ENCODE results near the gene COPS8.

Gene COPS8

DNA sequence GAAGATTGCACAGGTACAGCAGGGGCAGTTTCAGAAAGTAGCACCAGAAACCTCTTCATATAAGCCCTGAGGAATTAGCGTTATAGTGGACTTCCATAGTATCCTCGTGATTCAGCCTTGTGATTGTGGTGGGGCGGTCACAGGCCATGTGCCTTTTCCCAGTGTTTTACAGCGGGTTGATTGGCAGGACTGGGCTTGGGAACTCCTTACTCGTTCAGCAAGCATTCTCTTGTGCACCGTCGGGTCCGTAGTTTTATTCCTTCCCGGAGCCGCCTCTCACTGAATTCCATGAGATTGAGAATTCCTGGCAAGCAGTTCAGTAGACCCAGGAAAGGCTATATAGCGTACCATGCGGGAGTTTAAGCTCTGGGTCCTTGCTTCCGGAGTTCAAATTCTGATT, 5.2 kb downstream of the COPS8 start:
- Histone ChIP-seq H3K4me1 (ENCODE audit: control insufficient read depth in 1 of 2, insufficient read depth in 1 of 2, low read depth in 1 of 2, low read length in 1 of 2) (peaks cover 9 to 10% of the 10 kb centered on the region in 2 experiments), H3K27me3 (no peaks in the 10 kb centered on the region), H3K27ac (no peak overlapping the region), H3K36me3 (peaks cover 46% of the 10 kb centered on the region), H3K9me3 (no peaks in the 10 kb centered on the region), H3K4me3 (ENCODE audit: low read depth in 1 of 2, low read length in 1 of 2) (no peak overlapping the region)
- TF ChIP-seq, protein P1, sequence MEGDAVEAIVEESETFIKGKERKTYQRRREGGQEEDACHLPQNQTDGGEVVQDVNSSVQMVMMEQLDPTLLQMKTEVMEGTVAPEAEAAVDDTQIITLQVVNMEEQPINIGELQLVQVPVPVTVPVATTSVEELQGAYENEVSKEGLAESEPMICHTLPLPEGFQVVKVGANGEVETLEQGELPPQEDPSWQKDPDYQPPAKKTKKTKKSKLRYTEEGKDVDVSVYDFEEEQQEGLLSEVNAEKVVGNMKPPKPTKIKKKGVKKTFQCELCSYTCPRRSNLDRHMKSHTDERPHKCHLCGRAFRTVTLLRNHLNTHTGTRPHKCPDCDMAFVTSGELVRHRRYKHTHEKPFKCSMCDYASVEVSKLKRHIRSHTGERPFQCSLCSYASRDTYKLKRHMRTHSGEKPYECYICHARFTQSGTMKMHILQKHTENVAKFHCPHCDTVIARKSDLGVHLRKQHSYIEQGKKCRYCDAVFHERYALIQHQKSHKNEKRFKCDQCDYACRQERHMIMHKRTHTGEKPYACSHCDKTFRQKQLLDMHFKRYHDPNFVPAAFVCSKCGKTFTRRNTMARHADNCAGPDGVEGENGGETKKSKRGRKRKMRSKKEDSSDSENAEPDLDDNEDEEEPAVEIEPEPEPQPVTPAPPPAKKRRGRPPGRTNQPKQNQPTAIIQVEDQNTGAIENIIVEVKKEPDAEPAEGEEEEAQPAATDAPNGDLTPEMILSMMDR (IDR thresholded peaks at IDR 0.05): no peak

DNA sequence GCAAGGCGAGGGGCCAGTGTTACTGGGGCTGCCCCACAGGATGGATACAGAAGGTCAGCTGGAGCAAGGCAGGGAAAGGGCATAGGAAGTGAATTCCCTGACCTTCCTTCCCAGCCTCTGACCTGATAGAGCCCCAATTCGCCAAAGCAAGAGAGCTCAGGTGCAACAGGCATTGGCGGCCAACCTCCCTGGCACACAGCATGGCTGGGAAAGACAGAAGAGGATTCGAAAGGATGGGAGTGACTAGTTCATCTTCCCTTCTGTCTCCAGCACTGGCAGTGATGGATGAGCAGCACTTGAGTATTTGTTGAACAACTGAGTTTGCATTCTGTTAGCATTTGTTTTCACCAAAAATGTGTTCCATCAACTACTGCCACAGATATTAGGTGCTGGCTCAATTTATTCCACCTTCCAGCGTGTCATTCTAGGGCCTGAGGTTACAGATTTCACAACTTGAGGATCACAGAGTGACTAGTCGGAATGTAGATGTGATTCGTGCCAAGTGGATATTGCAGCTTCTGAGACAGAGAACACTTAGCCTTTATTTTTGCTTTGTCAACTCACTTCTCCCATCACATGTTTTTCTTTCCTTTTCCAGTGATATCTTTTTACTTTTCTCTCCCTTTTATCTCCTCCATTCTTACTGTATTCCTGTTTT, 6.2 kb downstream of the COPS8 start:
- no peak overlapping the region for H3K4me3 ChIP-seq (ENCODE audit: low read depth in 1 of 2, low read length in 1 of 2)

GRCh38 chr2:237092506-237092905, 6.8 kb downstream of the COPS8 start:
- no peaks in the 10 kb centered on the region for H3K4me1 ChIP-seq (ENCODE audit: control insufficient read depth in 1 of 2, insufficient read depth in 1 of 2, low read depth in 1 of 2, low read length in 1 of 2)
- TF ChIP-seq, protein P1 (IDR thresholded peaks at IDR 0.05): no peak
- H3K4me3 ChIP-seq (ENCODE audit: low read depth in 1 of 2, low read length in 1 of 2): no peak overlapping the region
- no peaks in the 10 kb centered on the region for H3K27me3 ChIP-seq
- no peaks in the 10 kb centered on the region for H3K9me3 ChIP-seq
- peaks cover 62% of the 10 kb centered on the region for H3K36me3 ChIP-seq
- no peak overlapping the region for H3K27ac ChIP-seq

More for the DNA sequence above, 6.2 kb downstream of the COPS8 start:
- TF ChIP-seq, protein P1 (IDR thresholded peaks at IDR 0.05): no peak
- H3K36me3 ChIP-seq: peaks cover 56% of the 10 kb centered on the region
- no peaks in the 10 kb centered on the region for H3K27me3 ChIP-seq
- H3K9me3 ChIP-seq: no peaks in the 10 kb centered on the region
- H3K4me1 ChIP-seq (ENCODE audit: control insufficient read depth in 1 of 2, insufficient read depth in 1 of 2, low read depth in 1 of 2, low read length in 1 of 2): no peaks in the 10 kb centered on the region
- H3K27ac ChIP-seq: no peak overlapping the region

GRCh38 chr2:237092920-237093781, 7.5 kb downstream of the COPS8 start:
- Histone ChIP-seq H3K27ac (no peak overlapping the region), H3K4me1 (ENCODE audit: control insufficient read depth in 1 of 2, insufficient read depth in 1 of 2, low read depth in 1 of 2, low read length in 1 of 2) (no peaks in the 10 kb centered on the region), H3K27me3 (no peaks in the 10 kb centered on the region), H3K4me3 (ENCODE audit: low read depth in 1 of 2, low read length in 1 of 2) (no peak overlapping the region), H3K9me3 (no peaks in the 10 kb centered on the region), H3K36me3 (peaks cover 69% of the 10 kb centered on the region)
- TF ChIP-seq, protein P1 (IDR thresholded peaks at IDR 0.05): no peak

DNA sequence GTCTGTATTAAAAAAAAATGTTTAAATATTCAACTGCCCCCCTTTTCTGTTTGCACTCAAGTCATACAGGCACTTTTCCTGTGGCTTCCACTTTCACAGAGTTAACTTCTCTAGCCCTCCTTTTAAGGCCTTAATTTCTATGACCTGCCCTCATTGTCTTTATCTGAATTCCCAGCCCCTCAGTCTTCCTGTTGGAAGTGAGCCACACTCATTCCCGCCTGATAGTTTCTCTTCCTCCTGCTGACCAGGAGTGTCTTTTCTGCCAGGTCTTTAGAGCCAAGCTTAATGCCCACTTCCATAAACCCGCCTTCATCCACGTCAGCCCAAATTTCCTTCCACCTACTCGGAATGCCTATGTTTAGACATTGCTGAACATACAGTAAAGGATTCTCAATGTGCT, 10.5 kb downstream of the COPS8 start:
- Histone ChIP-seq H3K4me3 (ENCODE audit: low read depth in 1 of 2, low read length in 1 of 2) (no peak overlapping the region), H3K36me3 (peaks cover 88% of the 10 kb centered on the region), H3K9me3 (no peaks in the 10 kb centered on the region), H3K4me1 (ENCODE audit: control insufficient read depth in 1 of 2, insufficient read depth in 1 of 2, low read depth in 1 of 2, low read length in 1 of 2) (no peaks in the 10 kb centered on the region), H3K27me3 (no peaks in the 10 kb centered on the region), H3K27ac (no peak overlapping the region)
- TF ChIP-seq, protein P1 (IDR thresholded peaks at IDR 0.05): no peak

Measured in neutrophil (primary cell).